ENCODE data around the gene ANO2. TPM values are rescaled to one million over a fixed set of nuclear protein-coding genes. Genes with fewer than 3 reads are reported as not detected.

Gene ANO2
- total RNA-seq, 2 donors from 2014 or later, result not detected

DNA sequence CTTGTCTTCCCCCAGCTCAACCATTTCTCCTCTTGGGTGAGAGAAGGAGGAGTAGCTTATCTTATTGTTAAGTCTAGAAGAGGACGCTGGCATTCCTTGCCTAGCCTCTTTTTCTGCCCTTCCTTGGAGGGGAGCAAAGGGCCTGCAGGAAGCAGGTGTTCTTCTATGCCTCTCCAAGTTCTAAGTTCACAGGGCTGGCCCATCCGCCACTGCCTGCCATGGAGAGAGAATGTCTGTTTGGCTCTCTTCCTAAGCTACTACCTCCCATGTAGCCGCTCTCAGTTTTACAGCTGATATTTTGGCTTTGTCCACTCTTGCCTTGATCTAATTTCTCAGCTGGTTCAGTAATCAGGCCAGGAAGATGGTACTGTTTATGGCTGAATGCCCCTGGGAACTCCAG, 312.0 kb downstream of the ANO2 start:
- DNase-seq (ENCODE audit: low spot score) (no peak), ATAC-seq (no peak)
- Mint-ChIP-seq H3K4me3 (no peak overlapping the region), H3K9me3 (no peaks in the 10 kb centered on the region), H3K27me3 (peaks cover 6 to 17% of the 10 kb centered on the region in 2 donors), H3K36me3 (no peaks in the 10 kb centered on the region), H3K4me1 (ENCODE audit: low read depth in 2 of 2) (no peaks in the 10 kb centered on the region), H3K27ac (no peak overlapping the region)

DNA sequence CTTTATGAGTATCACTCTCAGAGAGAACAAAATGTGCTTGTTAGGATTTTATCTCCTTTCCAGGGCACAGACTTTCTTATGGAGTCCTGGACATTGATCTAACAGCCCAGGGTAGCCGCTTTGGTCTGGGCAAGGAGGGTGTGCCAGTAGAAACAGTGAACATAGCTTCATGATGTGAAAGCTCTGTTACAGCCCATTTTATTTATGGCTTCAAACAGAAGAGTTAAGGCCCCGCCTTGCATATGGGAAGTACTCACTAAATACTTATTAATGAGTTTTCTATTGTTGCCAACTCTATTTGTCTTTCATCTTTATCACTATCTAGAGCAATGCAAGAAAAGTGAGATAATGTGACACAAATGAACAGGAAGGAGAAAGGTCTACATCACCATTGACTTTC, 312.6 kb downstream of the ANO2 start:
- DNase-seq (ENCODE audit: low spot score) (no peak), ATAC-seq (no peak)
- H3K27ac Mint-ChIP-seq, result no peak overlapping the region
- H3K36me3 Mint-ChIP-seq, result no peaks in the 10 kb centered on the region
- H3K9me3 Mint-ChIP-seq, result no peaks in the 10 kb centered on the region
- no peak overlapping the region for H3K4me3 Mint-ChIP-seq
- peaks cover 7 to 17% of the 10 kb centered on the region in 2 donors for H3K27me3 Mint-ChIP-seq
- no peaks in the 10 kb centered on the region for H3K4me1 Mint-ChIP-seq (ENCODE audit: low read depth in 2 of 2)

DNA sequence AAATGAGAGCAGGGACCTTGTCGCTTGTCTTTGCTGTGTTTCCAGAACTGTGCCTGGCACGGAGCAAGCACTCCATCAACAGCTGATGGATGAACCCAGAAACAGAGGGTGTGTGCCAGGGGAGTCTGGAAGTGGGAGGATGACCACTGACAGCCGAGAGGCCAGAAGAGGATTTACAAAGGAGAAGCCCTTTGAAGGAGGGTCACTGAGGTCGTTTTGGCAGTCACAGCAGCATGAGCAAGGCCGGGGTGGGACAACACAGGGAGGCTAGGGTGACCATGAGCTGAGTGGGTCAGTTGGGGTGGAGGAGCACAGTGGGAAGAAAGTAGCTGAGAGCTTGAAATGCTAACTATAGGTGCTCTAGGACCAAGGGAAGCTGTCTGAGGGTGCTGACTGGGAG, 313.6 kb downstream of the ANO2 start:
- Mint-ChIP-seq H3K9me3 (no peaks in the 10 kb centered on the region), H3K4me1 (ENCODE audit: low read depth in 2 of 2) (no peaks in the 10 kb centered on the region), H3K27me3 (peaks cover 14 to 19% of the 10 kb centered on the region in 2 donors), H3K36me3 (no peaks in the 10 kb centered on the region), H3K4me3 (no peak overlapping the region), H3K27ac (no peak overlapping the region)
- DNase-seq (ENCODE audit: low spot score) (no peak), ATAC-seq (no peak)

DNA sequence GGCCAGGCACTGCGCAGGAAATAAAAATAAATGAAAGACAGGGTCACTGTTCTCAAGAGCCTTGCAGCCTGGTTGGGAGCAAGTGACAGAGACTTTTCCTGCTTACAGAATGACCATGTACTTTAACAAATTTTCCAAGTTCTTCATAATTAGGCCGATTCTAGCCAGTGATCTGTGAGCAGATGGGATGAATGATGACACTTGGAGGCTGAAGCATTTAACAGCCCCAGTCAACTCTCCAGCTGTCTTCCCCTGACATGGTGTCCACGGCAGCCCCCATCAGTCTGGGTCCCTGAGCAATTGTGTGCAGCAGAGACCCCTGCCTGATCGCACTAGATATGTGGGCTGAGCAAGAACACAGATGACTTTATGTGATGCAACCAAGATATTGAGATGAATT, 314.3 kb downstream of the ANO2 start:
- Mint-ChIP-seq H3K27ac (no peak overlapping the region), H3K36me3 (no peaks in the 10 kb centered on the region), H3K9me3 (no peaks in the 10 kb centered on the region), H3K27me3 (peaks cover 16 to 17% of the 10 kb centered on the region in 2 donors), H3K4me1 (ENCODE audit: low read depth in 2 of 2) (no peaks in the 10 kb centered on the region), H3K4me3 (no peak overlapping the region)
- no peak for ATAC-seq
- no peak for DNase-seq (ENCODE audit: low spot score)

DNA sequence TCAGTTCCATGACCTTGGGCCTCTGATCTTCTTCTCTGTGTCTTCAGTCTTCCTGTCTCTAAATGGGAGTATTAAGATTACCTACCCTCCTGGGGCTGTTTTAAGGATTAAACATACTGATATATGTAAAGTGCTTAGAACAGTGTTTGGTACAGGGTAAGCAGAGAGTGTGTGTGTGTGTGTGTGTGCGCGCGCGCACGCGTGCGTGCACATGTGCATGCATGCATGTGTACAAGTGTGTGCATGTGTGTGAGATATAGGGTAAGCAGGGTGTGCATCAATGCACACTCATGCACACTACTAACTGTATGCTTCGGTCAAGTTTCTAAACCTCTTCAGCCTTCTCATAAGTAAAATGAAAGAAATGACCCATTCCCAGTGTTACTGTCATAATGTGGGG, 316.6 kb downstream of the ANO2 start:
- no peaks in the 10 kb centered on the region for H3K9me3 Mint-ChIP-seq
- no peak overlapping the region for H3K4me3 Mint-ChIP-seq
- H3K27ac Mint-ChIP-seq, result no peak overlapping the region
- no peaks in the 10 kb centered on the region for H3K4me1 Mint-ChIP-seq (ENCODE audit: low read depth in 2 of 2)
- H3K27me3 Mint-ChIP-seq, result peaks cover 19 to 26% of the 10 kb centered on the region in 2 donors
- no peaks in the 10 kb centered on the region for H3K36me3 Mint-ChIP-seq
- DNase-seq (ENCODE audit: low spot score) (no peak), ATAC-seq (no peak)

DNA sequence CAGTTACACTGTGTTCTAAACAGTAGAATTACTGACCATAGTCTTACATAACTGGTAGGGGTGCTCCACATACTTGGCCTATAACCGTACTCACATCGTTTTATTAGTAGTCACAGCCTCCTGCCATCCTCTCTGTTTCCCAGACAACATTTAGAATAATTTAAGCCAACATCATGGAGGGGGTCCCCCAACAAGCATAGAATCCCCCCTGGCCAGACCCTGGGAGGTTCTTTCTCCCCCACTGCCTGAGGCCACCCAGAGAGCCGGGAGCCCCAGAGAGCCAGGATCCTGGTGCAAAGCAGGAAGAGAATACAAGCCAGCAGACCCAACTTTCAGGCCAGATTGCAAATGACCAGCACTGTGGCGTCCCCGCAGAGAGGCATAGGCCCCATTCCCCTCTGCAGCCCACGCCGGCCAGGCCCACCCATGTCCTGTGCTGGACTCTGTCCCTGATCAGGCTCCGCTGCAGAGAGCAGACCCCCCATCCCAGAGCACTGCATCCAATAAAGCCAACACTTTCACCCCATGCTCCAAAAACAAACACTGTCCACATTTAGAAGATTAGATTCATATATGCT, 317.9 kb downstream of the ANO2 start:
- peaks cover 19 to 32% of the 10 kb centered on the region in 2 donors for H3K27me3 Mint-ChIP-seq
- no peak overlapping the region for H3K27ac Mint-ChIP-seq
- H3K9me3 Mint-ChIP-seq, result no peaks in the 10 kb centered on the region
- no peak for DNase-seq (ENCODE audit: low spot score)
- H3K4me3 Mint-ChIP-seq, result no peak overlapping the region
- H3K36me3 Mint-ChIP-seq, result no peaks in the 10 kb centered on the region
- H3K4me1 Mint-ChIP-seq (ENCODE audit: low read depth in 2 of 2), result no peaks in the 10 kb centered on the region
- ATAC-seq, result no peak

DNA sequence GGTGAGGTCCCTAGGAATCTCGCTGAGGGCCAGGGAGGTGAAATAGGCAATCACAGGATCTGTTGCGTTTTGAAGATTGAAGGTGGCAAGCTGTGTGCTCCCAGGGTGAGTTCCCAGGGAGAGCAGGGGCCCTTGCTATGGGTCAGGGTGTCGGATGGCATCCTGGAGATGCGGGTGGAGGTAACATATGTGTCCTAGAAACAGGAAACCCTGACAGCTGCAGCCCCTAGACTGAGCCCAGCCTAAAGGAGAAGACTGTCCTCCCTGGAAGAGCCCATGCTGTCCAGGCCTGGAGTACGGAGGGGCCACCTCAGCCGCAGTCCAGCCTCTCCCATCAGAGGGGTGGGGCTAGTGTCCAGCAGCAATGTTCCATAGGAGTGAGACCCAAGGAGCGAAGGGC, 318.9 kb downstream of the ANO2 start:
- H3K4me3 Mint-ChIP-seq, result no peak overlapping the region
- no peak for ATAC-seq
- DNase-seq (ENCODE audit: low spot score), result no peak
- no peaks in the 10 kb centered on the region for H3K4me1 Mint-ChIP-seq (ENCODE audit: low read depth in 2 of 2)
- H3K9me3 Mint-ChIP-seq, result no peaks in the 10 kb centered on the region
- peaks cover 21 to 36% of the 10 kb centered on the region in 2 donors for H3K27me3 Mint-ChIP-seq
- H3K27ac Mint-ChIP-seq, result no peak overlapping the region
- H3K36me3 Mint-ChIP-seq, result no peaks in the 10 kb centered on the region

DNA sequence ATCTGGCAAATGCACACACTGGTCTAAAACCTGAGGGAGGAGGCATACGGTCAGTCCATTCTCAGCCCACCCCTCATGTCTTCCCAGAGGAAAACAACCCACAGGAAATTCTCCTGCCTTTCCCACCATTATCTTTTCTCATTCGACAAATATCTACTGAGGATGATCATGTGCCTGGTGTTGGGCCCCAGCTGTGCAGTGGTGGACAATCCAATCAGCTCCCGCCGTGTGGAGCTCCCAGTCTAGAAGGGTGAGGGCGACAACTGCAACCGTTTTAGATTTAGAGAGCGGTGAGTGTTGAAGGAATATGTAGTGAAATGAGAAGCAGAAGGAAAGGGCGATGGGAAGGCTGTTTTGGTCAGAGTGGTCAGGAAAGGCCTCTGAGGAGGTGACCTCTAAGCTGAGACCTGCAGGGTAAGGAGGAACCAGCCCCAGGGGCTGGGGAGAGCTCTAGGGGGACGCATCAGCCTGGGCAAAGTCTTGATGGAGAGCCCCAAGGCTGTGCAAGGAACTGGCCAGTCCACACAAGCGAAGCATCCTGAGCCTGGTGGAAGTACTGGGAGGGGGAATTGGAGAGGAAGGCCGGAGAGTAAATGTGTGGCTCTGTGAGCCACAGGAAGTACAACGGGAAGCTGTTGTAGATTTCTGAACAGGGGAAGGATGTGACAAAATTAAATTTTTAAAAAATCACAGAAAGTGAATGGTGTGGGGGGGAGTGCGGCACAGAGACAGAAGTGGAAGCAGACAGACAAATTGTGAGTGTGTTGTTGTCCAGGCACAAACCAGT, 320.4 kb downstream of the ANO2 start:
- no peak overlapping the region for H3K27ac Mint-ChIP-seq
- H3K4me3 Mint-ChIP-seq, result no peak overlapping the region
- DNase-seq (ENCODE audit: low spot score), result no peak
- no peaks in the 10 kb centered on the region for H3K9me3 Mint-ChIP-seq
- H3K4me1 Mint-ChIP-seq (ENCODE audit: low read depth in 2 of 2), result no peaks in the 10 kb centered on the region
- H3K36me3 Mint-ChIP-seq, result no peaks in the 10 kb centered on the region
- peaks cover 18 to 37% of the 10 kb centered on the region in 2 donors for H3K27me3 Mint-ChIP-seq
- ATAC-seq, result no peak

DNA sequence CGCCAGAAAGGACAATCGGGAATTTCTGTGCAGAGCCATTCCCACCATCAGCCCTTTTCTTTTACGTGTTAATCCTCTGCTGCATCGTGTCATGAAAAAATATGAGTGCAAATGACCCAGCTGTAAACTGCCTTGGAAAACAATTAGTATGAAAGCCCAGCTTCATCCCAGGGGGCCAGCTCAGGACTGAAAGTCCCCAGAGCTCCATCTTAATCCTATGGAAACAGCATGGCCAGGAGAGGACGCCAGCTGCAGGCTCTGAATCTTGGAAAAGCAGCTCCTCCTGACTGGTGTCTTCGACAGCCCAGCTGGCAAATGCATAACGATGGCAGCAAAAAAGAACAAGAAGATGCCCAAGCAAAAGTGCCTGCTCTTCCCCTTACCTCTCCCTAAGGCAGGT, 321.6 kb downstream of the ANO2 start:
- no peak for ATAC-seq
- peaks cover 17 to 34% of the 10 kb centered on the region in 2 donors for H3K27me3 Mint-ChIP-seq

DNA sequence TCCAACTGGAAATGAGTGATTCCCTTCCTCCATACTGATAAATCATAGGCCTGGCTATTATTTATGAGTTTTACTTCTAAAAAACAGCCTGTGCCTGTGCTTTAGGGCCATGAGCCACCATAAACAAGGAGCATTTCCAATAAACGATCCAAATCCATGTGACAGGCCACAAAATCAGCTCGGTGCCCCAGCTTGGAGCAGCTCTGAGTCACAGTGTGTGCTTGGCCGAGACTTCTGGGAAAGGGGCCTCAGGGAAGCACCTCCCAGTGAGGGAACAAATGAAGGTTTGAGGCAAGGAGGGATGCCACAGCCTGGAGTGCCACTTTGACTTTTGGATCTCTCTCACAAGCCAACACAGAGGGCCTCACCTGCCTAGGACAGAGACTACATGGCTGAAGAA, 322.8 kb downstream of the ANO2 start:
- Mint-ChIP-seq H3K4me3 (no peak overlapping the region), H3K27ac (no peak overlapping the region), H3K4me1 (ENCODE audit: low read depth in 2 of 2) (no peaks in the 10 kb centered on the region), H3K9me3 (no peaks in the 10 kb centered on the region), H3K27me3 (peaks cover 14 to 30% of the 10 kb centered on the region in 2 donors), H3K36me3 (no peaks in the 10 kb centered on the region)
- DNase-seq (ENCODE audit: low spot score) (no peak), ATAC-seq (no peak)

More for the DNA sequence above, 321.6 kb downstream of the ANO2 start:
- Mint-ChIP-seq H3K36me3 (no peaks in the 10 kb centered on the region), H3K27ac (no peak overlapping the region), H3K4me3 (no peak overlapping the region), H3K9me3 (no peaks in the 10 kb centered on the region), H3K4me1 (ENCODE audit: low read depth in 2 of 2) (no peaks in the 10 kb centered on the region)
- no peak for DNase-seq (ENCODE audit: low spot score)

DNA sequence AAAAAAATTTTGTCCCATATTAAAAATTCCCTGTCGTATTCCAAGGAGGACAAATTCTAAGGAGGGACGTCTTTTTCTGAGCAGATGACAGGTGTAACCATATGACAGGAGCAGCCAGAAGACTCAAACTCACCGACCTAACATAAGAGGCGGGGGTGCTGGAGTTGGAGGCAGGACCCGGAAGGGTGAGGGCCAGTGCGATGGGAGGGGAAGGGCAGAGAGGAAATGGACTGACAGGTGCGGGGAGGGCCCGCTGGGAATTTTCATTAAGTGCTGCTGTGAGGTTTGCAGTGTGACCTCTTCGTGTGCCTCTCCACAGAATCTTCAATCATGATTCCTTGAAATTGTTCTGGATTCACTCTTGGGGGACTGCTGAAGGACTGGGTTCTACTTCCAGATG, 323.7 kb downstream of the ANO2 start:
- H3K4me1 Mint-ChIP-seq (ENCODE audit: low read depth in 2 of 2), result no peaks in the 10 kb centered on the region
- H3K9me3 Mint-ChIP-seq, result no peaks in the 10 kb centered on the region
- H3K36me3 Mint-ChIP-seq, result no peaks in the 10 kb centered on the region
- ATAC-seq (no peak), DNase-seq (ENCODE audit: low spot score) (no peak)
- H3K27me3 Mint-ChIP-seq, result peaks cover 12 to 22% of the 10 kb centered on the region in 2 donors
- H3K27ac Mint-ChIP-seq, result no peak overlapping the region
- H3K4me3 Mint-ChIP-seq, result no peak overlapping the region

DNA sequence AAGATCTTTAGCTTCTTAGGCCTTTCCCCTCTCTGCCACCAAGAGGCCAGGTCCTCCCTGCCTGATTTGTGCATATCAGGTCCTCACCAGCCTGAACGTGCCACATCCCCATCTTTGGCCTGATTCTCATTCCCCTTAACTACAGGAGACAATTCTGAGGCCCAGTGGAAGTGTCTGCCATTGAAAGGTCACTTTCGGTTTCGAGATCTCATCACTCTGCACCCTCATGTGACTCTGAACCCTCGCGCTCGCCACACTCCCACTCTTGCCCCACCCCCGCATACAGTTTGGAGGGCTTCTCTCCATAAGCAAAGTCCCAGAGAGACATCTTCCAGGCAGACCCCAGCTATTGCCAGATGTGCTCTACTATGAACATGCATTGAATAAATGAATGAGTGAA, 324.2 kb downstream of the ANO2 start:
- H3K4me3 Mint-ChIP-seq, result no peak overlapping the region
- no peaks in the 10 kb centered on the region for H3K36me3 Mint-ChIP-seq
- DNase-seq (ENCODE audit: low spot score) (no peak), ATAC-seq (no peak)
- peaks cover 12 to 20% of the 10 kb centered on the region in 2 donors for H3K27me3 Mint-ChIP-seq
- no peaks in the 10 kb centered on the region for H3K4me1 Mint-ChIP-seq (ENCODE audit: low read depth in 2 of 2)
- H3K9me3 Mint-ChIP-seq, result no peaks in the 10 kb centered on the region
- H3K27ac Mint-ChIP-seq, result no peak overlapping the region

DNA sequence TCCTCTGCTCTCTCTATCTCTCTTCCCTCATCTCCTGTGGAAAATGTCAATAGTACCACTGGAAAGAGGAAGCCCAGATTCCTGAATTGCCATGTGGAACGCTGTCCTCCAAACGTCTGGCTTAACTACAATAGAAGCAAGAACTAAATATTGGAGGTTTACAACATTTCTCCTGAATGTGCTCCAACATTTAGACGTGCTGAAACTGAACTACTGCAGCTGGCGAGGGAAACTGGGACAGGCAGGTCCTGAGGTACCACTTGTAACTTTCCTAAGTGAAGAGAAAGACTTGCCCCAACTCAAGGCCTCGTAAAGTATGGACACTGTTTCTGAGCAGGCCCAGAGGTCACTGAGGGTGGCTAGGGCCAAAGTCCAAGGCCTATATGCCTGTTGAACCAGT, 325.4 kb downstream of the ANO2 start:
- H3K4me3 Mint-ChIP-seq, result no peak overlapping the region
- ATAC-seq, result no peak
- no peak overlapping the region for H3K27ac Mint-ChIP-seq
- H3K36me3 Mint-ChIP-seq, result no peaks in the 10 kb centered on the region
- DNase-seq (ENCODE audit: low spot score), result no peak
- no peaks in the 10 kb centered on the region for H3K4me1 Mint-ChIP-seq (ENCODE audit: low read depth in 2 of 2)
- H3K27me3 Mint-ChIP-seq, result peaks cover 7 to 13% of the 10 kb centered on the region in 2 donors
- H3K9me3 Mint-ChIP-seq, result no peaks in the 10 kb centered on the region

DNA sequence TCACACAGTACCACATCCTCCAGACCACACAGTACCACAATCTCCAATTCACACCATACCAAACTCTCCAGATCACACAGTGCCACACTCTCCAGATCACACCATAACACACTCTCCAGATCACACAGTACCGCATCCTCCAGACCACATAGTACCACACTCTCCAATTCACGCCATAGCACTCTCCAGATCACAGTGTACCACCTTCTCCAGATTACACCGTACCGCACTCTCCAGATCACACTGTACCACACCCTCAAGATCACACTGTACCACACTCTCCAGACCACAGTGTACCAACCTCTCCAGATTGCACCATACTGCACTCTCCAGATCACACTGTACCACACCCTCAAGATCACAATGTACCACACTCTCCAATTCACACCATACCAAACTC, 328.2 kb downstream of the ANO2 start:
- no peak for DNase-seq (ENCODE audit: low spot score)
- no peaks in the 10 kb centered on the region for H3K36me3 Mint-ChIP-seq
- no peaks in the 10 kb centered on the region for H3K9me3 Mint-ChIP-seq
- H3K27me3 Mint-ChIP-seq, result peaks cover 11 to 18% of the 10 kb centered on the region in 2 donors
- H3K27ac Mint-ChIP-seq, result no peak overlapping the region
- no peaks in the 10 kb centered on the region for H3K4me1 Mint-ChIP-seq (ENCODE audit: low read depth in 2 of 2)
- no peak overlapping the region for H3K4me3 Mint-ChIP-seq
- ATAC-seq, result no peak
